22Rv1 (cell line): Measurements from ENCODE around the gene HOXA3.

Experiments
- H3K27ac ChIP-seq: fragments of 450-650 bp; 2 replicates; pipeline ENCODE4 v1.5.1; 2017
- CTCF ChIP-seq: fragments of 450-650 bp; IDR thresholded peaks from 2 replicates; pipeline ENCODE4 v1.5.1; 2017; ENCODE audit warnings: mild to moderate bottlenecking
- ZFX ChIP-seq: fragments of 450-650 bp; IDR thresholded peaks from 2 replicates; pipeline ENCODE4 v1.6.1; 2017; ENCODE audit warnings: antibody characterized with exemption, borderline replicate concordance

HOXA3 gene

DNA sequence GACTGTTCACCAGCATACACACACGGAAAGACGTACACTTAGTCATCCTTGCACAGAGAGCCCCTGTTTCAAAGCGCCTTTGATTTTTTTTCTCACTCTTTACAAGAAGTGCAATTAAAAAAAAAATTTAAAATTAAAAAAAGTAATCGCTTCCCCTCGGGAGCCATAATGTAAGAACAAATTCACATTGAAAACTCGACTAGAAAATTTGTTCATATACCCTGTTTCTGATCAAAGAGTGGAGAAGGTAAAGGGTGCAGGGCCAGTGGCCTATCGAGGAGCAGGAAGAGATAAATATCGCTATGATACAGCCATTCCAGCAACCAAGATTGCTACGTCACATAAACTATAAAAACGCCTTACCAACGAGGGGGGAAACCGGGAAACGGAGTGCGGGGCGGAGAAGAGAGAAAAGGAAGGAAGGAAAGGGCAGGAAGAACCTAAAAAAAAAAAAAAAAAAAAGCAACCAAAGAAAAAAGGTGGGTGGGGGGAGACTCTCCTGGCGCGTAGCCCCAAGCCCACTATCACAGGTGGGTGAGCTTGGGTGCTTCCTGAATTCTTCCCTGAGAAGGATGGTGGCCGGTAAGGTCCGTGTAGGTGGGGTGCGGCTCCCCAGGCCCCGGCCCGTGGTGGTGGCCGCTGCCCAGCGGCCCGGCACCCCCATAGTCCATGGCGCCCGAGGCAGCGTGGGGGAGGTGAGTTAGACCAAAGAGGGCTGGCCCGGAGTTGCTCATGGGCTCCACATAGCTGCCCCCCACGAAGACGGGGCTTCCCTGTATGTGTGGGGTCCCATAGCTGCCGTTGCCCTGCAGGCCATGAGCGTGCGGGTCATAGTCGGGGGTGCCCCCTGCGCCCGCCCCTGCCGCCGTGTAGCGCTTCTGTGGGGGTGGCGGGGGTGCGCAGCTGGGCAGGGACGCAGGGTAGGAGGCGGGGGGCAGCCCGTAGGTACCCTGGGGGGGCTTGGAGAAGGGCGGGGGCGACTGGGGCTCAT is 44.7 kb downstream of the HOXA3 start:
- TF ChIP-seq ZFX (no peak), CTCF (no peak)
- no peak overlapping the region for H3K27ac ChIP-seq

GRCh38 chr7:27106901-27107240 is 45.5 kb downstream of the HOXA3 start:
- no peak for TF ChIP-seq ZFX
- TF ChIP-seq CTCF, result no peak
- no peak overlapping the region for H3K27ac ChIP-seq

- no peak overlapping the region for H3K27ac ChIP-seq
- no peak for TF ChIP-seq CTCF
- TF ChIP-seq ZFX, result no peak
Measured at GRCh38 chr7:27106181-27106900, 46.0 kb downstream of the HOXA3 start.

DNA sequence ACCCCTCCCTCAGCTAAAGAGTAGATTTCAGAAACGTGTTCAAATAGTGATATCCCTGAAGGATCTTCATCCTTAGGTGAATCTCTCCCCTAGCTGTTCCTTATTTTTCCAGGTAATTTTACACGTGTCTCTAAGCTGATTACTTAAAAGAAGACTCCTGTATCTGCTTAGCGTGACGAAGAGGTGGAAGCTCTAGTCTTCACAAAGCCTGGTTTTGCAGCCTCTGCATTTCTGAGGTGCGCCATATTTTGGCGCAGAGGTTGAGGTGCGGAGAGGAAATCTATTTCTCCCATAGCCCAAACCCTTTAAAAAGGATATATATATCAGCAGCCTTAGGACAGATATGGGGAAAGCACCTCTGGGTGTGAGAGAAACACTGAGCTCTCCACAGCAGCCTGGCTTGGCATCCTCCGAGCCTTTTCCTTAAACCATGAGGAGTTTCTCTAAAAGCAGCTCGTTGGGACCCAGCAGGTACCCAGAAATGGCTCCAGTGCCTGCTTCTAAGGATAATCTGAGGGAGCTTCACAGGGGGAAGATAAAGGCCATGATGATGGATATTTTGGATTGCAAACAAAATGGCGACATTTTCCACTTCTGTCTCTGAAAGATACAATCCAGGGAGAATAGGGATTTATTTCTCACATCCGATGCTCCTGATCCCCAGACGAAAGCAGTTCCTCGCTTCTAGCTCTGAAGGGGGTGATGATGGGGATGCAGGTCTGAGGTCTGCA is 46.9 kb downstream of the HOXA3 start:
- no peak overlapping the region for H3K27ac ChIP-seq
- TF ChIP-seq CTCF, result no peak

GRCh38 chr7:27104341-27105058 is 47.9 kb downstream of the HOXA3 start:
- no peak overlapping the region for H3K27ac ChIP-seq
- no peak for TF ChIP-seq CTCF
- TF ChIP-seq ZFX, result no peak

DNA sequence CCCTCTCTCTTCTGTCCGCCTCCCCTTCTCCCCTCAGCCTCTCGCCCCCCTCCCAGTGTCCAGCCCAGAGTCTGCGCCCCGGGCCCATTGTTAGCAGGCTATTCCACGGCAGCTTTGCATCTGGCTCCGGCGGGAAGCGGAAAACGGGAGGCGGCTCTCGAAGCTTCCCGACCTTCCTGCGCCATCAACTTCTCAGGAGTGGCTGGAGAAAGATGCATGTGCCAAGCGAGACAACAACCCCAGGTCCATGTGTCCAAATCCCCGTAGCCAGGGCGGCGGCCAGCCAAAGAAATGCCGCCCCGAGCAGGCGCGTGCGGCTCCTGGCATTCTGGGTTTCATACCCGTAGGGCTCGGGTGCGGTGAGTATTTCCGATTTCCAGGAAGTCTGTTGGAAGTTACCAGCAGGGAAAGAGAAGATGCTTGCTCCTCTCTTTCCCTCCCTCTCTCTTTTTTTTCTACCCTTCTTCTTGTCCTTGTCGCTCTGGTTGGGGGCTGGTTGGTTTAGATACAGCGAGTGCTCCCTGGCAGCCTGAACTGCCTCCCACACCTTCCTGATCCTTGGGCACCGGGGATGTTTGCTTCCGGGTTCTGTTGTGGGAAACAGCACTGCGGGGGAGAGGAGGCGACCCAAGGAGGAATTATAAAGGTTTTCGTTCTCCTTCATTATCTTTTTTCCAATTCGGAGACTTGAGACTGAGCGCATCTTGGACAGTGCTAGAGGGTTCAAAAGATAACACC is 48.7 kb downstream of the HOXA3 start:
- H3K27ac ChIP-seq, result no peak overlapping the region
- TF ChIP-seq CTCF (no peak), ZFX (no peak)
